Panc1 (cell line): ENCODE data around the gene GHDC.
"Not testable (repeated sequence)": the region's sequence is repeated elsewhere in the genome, so short reads cannot be mapped to it uniquely, and the experiment has no call there.

Experiments
- TCF7L2 ChIP-seq: IDR thresholded peaks from 2 replicates; pipeline ENCODE4 v1.6.1; 2011; ENCODE audit warnings: mild to moderate bottlenecking, low read depth, low read length, inconsistent platforms
- TF ChIP-seq, protein P1 (sequence below), 2 experiments: IDR thresholded peaks; 2 replicates each; pipeline ENCODE4 v1.6.1; 2011 to 2012; ENCODE audit warnings: low read depth in 2 of 2, control low read depth in 1 of 2, low read length in 1 of 2, mild to moderate bottlenecking in 1 of 2, moderate library complexity in 1 of 2; ENCODE audit not compliant: insufficient read depth in 1 of 2
- TF ChIP-seq, protein P2 (sequence below): fragments of 450-650 bp; IDR thresholded peaks from 2 replicates; pipeline ENCODE4 v1.5.1; 2017; ENCODE audit warnings: mild to moderate bottlenecking

DNA sequence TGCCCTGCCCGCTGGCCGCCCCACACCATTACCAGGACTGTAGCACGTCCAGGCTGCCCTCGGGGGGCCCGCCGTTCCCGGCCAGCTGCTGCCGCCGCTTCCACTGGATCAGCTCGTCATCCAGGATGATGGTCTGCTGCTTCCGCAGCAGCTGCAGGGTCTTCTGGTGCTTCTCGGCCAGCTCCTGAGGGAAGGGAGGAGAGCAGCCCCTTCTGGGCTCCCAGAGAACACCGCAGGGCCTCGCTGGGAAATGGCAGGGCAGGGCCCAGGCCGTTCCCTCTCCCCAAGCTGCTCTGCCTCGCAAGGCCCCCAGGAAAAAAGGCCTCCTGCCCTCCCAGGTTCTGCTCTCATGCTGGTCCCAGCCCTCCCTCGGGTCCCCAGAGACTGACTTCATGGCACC lies 25.0 kb upstream of the GHDC start:
- not testable (repeated sequence) for TF ChIP-seq TCF7L2
- TF ChIP-seq, protein P1, sequence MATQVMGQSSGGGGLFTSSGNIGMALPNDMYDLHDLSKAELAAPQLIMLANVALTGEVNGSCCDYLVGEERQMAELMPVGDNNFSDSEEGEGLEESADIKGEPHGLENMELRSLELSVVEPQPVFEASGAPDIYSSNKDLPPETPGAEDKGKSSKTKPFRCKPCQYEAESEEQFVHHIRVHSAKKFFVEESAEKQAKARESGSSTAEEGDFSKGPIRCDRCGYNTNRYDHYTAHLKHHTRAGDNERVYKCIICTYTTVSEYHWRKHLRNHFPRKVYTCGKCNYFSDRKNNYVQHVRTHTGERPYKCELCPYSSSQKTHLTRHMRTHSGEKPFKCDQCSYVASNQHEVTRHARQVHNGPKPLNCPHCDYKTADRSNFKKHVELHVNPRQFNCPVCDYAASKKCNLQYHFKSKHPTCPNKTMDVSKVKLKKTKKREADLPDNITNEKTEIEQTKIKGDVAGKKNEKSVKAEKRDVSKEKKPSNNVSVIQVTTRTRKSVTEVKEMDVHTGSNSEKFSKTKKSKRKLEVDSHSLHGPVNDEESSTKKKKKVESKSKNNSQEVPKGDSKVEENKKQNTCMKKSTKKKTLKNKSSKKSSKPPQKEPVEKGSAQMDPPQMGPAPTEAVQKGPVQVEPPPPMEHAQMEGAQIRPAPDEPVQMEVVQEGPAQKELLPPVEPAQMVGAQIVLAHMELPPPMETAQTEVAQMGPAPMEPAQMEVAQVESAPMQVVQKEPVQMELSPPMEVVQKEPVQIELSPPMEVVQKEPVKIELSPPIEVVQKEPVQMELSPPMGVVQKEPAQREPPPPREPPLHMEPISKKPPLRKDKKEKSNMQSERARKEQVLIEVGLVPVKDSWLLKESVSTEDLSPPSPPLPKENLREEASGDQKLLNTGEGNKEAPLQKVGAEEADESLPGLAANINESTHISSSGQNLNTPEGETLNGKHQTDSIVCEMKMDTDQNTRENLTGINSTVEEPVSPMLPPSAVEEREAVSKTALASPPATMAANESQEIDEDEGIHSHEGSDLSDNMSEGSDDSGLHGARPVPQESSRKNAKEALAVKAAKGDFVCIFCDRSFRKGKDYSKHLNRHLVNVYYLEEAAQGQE (IDR thresholded peaks at IDR 0.05; ENCODE audit: insufficient read depth in 1 of 2, low read depth in 2 of 2, low read length in 1 of 2): not testable (repeated sequence)
- TF ChIP-seq, protein P2, sequence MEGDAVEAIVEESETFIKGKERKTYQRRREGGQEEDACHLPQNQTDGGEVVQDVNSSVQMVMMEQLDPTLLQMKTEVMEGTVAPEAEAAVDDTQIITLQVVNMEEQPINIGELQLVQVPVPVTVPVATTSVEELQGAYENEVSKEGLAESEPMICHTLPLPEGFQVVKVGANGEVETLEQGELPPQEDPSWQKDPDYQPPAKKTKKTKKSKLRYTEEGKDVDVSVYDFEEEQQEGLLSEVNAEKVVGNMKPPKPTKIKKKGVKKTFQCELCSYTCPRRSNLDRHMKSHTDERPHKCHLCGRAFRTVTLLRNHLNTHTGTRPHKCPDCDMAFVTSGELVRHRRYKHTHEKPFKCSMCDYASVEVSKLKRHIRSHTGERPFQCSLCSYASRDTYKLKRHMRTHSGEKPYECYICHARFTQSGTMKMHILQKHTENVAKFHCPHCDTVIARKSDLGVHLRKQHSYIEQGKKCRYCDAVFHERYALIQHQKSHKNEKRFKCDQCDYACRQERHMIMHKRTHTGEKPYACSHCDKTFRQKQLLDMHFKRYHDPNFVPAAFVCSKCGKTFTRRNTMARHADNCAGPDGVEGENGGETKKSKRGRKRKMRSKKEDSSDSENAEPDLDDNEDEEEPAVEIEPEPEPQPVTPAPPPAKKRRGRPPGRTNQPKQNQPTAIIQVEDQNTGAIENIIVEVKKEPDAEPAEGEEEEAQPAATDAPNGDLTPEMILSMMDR: not testable (repeated sequence)
